HepG2 (cell line): ENCODE data around the gene DFFA.

Source experiments
- BHLHE40 ChIP-seq: IDR thresholded peaks from 2 replicates; pipeline ENCODE4 v1.6.1; 2011; ENCODE audit warnings: low read length, improper control_type of control experiment
- CCAR2 ChIP-seq: fragments of 200-400 bp; formaldehyde crosslinking; optimal IDR thresholded peaks from 2 replicates; pipeline ENCODE3; 2018; ENCODE audit warnings: low read depth, mild to moderate bottlenecking, low read length, moderate library complexity
- PCBP2 ChIP-seq: fragments of 200-400 bp; formaldehyde crosslinking; optimal IDR thresholded peaks from 2 replicates; pipeline ENCODE3; 2018; ENCODE audit warnings: low read length, low read depth; ENCODE audit not compliant: poor library complexity, severe bottlenecking
- SP2 ChIP-seq: sonication (generic); formaldehyde crosslinking; IDR thresholded peaks from 2 replicates; pipeline ENCODE4 v1.5.1; 2020; ENCODE audit warnings: mild to moderate bottlenecking, missing genetic modification reagents
- TCF7L2 ChIP-seq: IDR thresholded peaks from 2 replicates; pipeline ENCODE4 v1.6.1; 2011; ENCODE audit warnings: mild to moderate bottlenecking, low read depth, low read length, moderate library complexity
- YY1 ChIP-seq: IDR thresholded peaks from 2 replicates; pipeline ENCODE4 v1.6.1; 2011; ENCODE audit warnings: low read length, low read depth, moderate library complexity, mild to moderate bottlenecking; ENCODE audit not compliant: insufficient read depth, insufficient replicate concordance
- ZNF30 ChIP-seq: sonication (generic); formaldehyde crosslinking; IDR thresholded peaks from 2 replicates; pipeline ENCODE4 v1.5.0; 2020; ENCODE audit warnings: mild to moderate bottlenecking, missing genetic modification reagents
- ZNF549 ChIP-seq: sonication (generic); formaldehyde crosslinking; IDR thresholded peaks from 2 replicates; pipeline ENCODE4 v1.5.0; 2020; ENCODE audit warnings: missing genetic modification reagents
- TF ChIP-seq, protein P1 (sequence below): sonication (generic); formaldehyde crosslinking; IDR thresholded peaks from 2 replicates; pipeline ENCODE4 v1.4.0; 2020; ENCODE audit warnings: mild to moderate bottlenecking, missing genetic modification reagents
- TF ChIP-seq, protein P2 (sequence below): IDR thresholded peaks from 2 replicates; pipeline ENCODE4 v1.6.1; 2016; ENCODE audit warnings: low read depth
- TF ChIP-seq, protein P3 (sequence below): sonication (generic); formaldehyde crosslinking; IDR thresholded peaks from 2 replicates; pipeline ENCODE4 v1.4.0; 2020; ENCODE audit warnings: missing genetic modification reagents
- TF ChIP-seq, protein P4 (sequence below): sonication (generic); formaldehyde crosslinking; IDR thresholded peaks from 2 replicates; pipeline ENCODE4 v1.5.0; 2020; ENCODE audit warnings: mild to moderate bottlenecking, missing genetic modification reagents, moderate library complexity
- TF ChIP-seq, protein P5 (sequence below): sonication (generic); formaldehyde crosslinking; IDR thresholded peaks from 2 replicates; pipeline ENCODE4 v1.8.1; 2023; ENCODE audit warnings: mild to moderate bottlenecking, missing genetic modification reagents, borderline replicate concordance

DNA sequence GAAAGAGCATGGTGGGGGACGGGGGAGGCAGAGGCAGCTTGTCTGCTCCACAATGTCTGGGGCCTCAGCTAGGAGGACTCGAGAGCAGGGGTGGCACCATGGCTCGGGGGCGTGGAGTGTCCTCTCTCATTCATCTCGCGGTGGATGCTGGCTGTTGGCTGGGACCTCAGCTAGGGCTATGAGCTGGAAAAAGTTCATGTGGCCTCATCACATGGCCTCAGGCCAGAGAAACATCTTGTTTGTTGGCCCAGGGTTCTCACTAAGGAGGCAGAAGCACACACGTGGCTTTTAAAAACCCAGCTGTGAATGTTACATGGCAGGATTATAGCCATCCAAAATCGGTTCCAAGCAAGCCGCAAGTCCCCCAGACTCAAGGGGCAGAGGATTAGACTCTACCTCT lies 48.3 kb downstream of the DFFA start:
- TF ChIP-seq, protein P1, sequence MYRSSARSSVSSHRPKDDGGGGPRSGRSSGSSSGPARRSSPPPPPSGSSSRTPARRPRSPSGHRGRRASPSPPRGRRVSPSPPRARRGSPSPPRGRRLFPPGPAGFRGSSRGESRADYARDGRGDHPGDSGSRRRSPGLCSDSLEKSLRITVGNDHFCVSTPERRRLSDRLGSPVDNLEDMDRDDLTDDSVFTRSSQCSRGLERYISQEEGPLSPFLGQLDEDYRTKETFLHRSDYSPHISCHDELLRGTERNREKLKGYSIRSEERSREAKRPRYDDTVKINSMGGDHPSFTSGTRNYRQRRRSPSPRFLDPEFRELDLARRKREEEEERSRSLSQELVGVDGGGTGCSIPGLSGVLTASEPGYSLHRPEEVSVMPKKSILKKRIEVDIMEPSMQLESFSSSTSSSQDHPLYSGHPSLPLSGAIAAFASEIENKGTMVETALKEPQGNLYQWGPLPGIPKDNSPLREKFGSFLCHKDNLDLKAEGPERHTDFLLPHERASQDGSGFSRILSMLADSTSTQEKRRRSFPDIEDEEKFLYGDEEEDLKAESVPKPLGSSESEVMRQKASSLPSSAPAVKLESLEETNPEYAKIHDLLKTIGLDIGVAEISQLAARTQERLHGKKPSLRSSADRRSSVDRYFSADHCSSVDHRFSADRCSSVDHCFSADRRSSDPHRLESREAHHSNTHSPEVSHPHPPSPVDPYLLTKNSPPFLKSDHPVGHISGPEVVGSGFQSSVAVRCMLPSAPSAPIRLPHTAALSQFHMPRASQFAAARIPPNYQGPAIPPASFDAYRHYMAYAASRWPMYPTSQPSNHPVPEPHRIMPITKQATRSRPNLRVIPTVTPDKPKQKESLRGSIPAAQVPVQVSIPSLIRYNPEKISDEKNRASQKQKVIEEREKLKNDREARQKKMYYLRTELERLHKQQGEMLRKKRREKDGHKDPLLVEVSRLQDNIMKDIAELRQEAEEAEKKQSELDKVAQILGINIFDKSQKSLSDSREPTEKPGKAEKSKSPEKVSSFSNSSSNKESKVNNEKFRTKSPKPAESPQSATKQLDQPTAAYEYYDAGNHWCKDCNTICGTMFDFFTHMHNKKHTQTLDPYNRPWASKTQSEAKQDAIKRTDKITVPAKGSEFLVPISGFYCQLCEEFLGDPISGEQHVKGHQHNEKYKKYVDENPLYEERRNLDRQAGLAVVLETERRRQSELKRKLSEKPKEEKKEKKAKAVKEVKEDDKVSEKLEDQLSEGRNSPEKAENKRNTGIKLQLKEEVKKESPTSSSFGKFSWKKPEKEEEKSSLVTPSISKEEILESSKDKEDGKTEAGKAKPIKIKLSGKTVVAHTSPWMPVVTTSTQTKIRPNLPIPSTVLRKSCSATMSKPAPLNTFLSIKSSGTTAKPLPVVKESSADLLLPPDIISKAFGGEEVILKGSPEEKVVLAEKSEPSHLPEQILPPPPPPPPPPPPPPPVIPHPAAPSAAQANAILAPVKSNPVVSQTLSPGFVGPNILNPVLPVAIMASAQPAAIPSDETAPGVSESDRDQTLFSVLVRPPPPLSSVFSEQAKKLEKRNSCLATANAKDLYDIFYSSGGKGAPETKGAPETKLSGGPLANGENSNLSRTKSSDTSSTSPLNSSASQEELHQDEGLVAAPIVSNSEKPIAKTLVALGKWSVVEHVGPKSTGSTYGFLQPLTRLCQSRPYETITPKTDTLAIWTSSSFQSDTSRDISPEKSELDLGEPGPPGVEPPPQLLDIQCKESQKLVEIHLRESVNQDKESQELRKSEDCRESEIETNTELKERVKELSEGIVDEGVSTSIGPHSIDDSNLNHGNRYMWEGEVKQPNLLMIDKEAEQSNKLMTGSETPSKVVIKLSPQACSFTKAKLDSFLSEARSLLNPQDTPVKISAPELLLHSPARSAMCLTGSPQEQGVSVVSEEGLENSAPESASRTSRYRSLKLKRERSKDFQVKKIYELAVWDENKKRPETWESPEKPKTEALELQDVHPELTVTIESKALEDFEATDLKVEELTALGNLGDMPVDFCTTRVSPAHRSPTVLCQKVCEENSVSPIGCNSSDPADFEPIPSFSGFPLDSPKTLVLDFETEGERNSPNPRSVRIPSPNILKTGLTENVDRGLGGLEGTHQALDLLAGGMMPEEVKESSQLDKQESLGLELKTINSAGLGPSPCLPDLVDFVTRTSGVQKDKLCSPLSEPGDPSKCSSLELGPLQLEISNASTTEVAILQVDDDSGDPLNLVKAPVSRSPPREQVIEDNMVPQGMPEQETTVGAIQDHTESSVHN (CRISPR knock-in tag), result no peak
- TF ChIP-seq SP2 (CRISPR knock-in tag) (no peak), ZNF549 (CRISPR knock-in tag) (no peak), CCAR2 (no peak), ZNF30 (CRISPR knock-in tag) (no peak), TCF7L2 (no peak), PCBP2 (no peak), BHLHE40 (no peak), YY1 (no peak)
- TF ChIP-seq, protein P2, sequence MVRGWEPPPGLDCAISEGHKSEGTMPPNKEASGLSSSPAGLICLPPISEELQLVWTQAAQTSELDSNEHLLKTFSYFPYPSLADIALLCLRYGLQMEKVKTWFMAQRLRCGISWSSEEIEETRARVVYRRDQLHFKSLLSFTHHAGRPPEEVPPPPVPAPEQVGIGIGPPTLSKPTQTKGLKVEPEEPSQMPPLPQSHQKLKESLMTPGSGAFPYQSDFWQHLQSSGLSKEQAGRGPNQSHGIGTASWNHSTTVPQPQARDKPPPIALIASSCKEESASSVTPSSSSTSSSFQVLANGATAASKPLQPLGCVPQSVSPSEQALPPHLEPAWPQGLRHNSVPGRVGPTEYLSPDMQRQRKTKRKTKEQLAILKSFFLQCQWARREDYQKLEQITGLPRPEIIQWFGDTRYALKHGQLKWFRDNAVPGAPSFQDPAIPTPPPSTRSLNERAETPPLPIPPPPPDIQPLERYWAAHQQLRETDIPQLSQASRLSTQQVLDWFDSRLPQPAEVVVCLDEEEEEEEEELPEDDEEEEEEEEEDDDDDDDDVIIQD (CRISPR knock-in tag), result no peak
- TF ChIP-seq, protein P3, sequence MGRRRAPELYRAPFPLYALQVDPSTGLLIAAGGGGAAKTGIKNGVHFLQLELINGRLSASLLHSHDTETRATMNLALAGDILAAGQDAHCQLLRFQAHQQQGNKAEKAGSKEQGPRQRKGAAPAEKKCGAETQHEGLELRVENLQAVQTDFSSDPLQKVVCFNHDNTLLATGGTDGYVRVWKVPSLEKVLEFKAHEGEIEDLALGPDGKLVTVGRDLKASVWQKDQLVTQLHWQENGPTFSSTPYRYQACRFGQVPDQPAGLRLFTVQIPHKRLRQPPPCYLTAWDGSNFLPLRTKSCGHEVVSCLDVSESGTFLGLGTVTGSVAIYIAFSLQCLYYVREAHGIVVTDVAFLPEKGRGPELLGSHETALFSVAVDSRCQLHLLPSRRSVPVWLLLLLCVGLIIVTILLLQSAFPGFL (CRISPR knock-in tag), result no peak
- TF ChIP-seq, protein P4, sequence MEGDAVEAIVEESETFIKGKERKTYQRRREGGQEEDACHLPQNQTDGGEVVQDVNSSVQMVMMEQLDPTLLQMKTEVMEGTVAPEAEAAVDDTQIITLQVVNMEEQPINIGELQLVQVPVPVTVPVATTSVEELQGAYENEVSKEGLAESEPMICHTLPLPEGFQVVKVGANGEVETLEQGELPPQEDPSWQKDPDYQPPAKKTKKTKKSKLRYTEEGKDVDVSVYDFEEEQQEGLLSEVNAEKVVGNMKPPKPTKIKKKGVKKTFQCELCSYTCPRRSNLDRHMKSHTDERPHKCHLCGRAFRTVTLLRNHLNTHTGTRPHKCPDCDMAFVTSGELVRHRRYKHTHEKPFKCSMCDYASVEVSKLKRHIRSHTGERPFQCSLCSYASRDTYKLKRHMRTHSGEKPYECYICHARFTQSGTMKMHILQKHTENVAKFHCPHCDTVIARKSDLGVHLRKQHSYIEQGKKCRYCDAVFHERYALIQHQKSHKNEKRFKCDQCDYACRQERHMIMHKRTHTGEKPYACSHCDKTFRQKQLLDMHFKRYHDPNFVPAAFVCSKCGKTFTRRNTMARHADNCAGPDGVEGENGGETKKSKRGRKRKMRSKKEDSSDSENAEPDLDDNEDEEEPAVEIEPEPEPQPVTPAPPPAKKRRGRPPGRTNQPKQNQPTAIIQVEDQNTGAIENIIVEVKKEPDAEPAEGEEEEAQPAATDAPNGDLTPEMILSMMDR (CRISPR knock-in tag), result no peak
- TF ChIP-seq, protein P5, sequence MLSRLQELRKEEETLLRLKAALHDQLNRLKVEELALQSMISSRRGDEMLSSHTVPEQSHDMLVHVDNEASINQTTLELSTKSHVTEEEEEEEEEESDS (CRISPR knock-in tag), result no peak
